ENCODE results near the gene ACACA.

The ACACA gene

DNA sequence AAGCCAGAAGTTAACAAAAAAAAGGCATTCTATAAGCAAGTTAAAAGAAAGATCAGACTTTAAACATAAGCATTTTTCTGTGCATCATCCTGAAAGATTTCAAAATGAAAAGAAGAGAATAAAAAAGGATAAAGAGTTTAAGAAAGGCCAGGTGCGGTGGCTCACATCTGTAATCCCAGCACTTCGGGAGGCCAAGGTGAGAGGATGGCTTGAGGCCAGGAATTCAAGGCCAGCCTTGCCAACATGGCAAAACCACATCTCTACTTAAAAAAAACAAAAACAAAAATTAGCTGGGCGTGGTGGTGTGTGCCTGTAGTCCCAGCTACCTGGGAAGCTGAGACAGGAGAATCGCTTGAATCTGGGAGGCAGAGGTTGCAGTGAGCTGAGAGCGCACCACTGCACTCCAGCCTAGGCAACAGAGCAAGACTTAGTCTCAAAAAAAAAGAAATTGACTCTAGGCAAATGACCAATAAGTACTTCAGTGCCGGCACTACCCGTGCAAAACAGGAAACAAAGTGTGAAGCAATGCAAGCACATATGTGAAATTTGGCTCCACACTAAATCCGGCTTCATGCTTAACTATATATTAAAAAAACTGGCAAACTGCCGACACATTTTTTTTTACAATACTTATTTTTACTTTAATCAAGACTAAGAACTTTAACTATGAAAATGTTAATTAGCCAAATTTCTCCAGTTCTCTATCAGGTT lies 114.1 kb downstream of the ACACA start:
- DNase-seq (ENCODE audit: low read depth in 2 of 2), result no peak

DNA sequence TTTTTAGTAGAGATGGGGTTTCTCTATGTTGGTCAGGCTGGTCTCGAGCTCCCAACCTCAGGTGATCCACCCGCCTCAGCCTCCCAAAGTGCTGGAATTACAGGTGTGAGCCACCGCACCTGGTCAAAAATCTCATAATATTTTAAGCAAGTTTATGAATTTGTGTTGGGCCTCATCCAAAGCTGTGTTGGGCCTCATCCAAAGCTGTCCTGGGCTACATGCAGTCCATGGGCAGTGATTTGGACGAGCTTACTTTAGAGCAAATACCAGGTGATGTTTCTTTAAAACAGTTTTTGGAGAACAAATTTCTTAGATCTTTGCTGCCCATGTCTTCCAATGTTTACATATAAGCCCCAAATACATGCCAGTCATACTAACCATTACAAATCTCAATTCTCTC lies 115.3 kb downstream of the ACACA start:
- DNase-seq (ENCODE audit: low read depth in 2 of 2), result no peak

DNA sequence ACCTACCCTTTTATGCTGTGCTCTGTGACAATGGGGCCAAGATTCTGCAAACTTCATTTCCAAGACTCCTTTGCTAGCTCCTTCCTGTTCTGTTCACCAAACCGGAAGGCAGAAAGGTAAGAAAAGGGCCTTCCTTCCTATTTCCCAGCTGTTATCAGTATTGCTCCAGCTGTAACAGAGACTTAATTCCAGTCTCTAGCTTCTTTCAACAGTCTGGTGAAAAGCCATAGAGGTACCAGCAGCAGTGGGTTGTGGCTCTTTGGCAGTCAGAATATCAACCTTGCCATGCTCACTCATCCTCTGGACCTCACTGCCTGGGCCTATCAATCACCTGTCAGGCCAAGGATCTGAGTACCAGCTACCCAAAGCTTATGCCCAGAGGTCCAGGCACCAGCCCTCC lies 120.2 kb downstream of the ACACA start:
- DNase-seq (ENCODE audit: low read depth in 2 of 2), result no peak

DNA sequence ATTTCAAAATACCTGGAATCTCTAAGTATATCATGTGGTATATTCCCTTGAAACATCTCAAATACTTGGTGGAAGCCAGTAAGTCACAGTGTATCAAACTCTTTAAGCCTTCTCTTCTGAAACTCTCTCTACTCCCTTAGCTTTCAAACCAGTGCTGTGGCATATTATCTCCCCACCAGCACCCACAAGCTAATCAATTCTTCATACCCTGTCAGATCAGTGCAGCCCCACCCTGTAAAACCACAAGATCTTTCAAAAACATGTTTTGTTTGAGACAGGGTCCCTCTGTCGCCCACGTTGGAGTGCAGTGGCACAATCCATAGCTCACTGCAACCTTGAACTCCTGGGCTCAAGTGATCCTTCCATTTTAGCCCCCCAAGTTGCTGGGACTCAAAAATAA lies 122.4 kb downstream of the ACACA start:
- no peak for DNase-seq (ENCODE audit: low read depth in 2 of 2)

DNA sequence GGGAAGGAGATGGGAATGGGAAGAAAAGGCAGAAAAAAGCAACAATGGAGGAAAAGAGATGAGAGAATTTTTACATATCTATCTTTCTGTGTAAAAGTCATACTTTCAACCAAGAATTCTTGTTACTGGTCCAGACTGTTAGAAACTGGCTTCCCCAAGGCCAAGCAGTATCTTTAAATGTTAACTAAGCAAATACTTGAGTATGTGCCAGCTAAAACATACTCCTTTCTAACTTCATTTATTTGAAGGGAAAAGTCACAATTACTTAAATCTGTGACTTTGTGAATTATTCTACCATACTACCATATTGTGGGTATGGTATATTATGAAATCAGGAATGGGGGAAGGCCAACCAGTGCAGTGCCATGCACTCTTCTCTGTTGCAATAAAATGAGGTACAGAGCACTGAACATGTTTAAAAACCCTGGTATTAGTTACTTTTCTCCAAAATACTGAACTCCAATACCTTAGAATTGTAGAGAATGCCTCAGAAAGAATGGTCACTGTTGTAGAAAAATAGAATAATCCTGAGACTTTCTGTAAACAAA lies 123.1 kb downstream of the ACACA start:
- DNase-seq (ENCODE audit: low read depth in 2 of 2), result no peak

DNA sequence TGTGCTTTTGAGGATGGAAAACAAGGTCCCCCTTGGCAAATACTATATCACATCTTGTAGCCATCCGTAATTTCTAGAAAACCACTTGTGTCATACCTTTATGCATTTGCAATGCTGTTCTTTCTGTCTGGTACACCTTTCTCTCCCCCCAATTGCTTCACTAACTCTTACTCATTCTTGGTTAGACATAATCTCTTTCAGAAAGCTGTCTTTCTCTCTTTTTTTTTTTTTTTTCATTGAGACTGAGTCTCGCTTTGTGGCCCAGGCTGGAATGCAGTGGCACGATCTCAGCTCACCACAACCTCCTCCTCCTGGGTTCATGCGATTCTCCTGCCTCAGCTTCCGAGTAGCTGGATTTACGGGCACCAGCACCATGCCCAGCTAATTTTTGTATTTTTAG lies 125.8 kb downstream of the ACACA start:
- no peak for DNase-seq (ENCODE audit: low read depth in 2 of 2)

DNA sequence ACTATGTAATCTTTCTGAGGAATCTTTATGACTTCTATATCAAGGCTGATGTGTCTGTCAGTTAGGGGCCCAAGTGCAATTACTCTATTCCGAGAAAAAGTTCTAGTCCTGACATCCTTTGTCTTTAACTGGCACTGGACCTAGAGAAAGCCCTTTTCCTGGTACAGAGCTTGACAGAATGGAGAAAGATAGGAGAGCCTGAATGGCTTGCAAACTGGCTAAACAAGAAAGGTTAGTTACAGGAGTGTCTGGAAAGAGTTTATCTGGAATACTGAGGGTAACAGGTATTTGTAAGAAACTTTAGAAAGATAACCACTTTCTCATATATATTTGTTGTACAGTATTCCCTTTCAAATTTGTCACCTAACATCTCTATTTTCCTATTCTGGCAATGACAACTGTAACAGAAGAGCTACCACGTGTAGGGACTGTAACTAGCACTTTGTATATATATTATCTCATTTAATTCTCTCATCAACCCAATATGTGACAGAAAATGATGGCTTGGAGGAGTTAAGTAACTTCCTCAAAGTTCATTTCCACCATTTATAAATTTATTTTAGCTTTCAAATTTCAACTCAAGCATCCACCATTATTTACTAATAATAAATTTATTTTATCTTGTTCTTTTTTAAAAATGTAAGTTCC lies 128.3 kb downstream of the ACACA start:
- DNase-seq (ENCODE audit: low read depth in 2 of 2), result no peak

DNA sequence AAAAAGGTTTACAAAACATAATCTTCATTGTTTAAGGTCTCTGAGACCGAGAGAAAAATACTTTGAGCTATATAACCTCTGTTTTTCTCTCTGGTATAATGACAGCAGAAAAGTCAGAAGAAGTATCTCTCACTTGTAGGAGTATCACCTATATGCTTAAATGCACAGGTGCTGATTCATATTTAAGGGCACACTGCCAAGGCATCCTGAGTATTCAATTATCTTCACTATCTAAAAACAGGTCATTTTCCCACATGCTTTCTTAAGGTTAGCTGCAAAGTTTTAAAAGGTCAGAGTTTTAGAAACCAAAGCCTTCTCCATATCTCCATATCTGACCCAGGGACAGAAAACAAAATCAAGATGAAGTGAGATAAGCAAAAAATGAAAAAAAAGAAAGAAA lies 130.2 kb downstream of the ACACA start:
- no peak for DNase-seq (ENCODE audit: low read depth in 2 of 2)

DNA sequence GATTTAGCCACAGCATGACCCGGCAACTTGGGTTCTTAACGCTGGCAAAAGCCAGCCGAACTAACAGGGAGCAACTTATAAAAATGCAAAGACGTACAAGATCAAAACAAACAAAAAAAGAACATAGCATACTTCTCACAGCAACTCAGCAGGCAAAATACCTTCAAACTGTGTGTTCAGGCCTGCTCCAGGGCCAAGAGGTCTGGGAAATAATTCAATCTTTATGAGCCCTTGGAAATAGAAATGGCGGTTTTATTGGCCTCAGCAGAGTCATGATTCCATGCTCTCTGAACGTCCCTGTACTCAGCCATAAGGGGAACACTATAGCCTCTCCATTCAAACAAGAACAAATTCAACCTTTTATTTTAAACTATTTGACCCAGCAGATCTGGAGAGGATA lies 132.2 kb downstream of the ACACA start:
- no peak for DNase-seq (ENCODE audit: low read depth in 2 of 2)

DNA sequence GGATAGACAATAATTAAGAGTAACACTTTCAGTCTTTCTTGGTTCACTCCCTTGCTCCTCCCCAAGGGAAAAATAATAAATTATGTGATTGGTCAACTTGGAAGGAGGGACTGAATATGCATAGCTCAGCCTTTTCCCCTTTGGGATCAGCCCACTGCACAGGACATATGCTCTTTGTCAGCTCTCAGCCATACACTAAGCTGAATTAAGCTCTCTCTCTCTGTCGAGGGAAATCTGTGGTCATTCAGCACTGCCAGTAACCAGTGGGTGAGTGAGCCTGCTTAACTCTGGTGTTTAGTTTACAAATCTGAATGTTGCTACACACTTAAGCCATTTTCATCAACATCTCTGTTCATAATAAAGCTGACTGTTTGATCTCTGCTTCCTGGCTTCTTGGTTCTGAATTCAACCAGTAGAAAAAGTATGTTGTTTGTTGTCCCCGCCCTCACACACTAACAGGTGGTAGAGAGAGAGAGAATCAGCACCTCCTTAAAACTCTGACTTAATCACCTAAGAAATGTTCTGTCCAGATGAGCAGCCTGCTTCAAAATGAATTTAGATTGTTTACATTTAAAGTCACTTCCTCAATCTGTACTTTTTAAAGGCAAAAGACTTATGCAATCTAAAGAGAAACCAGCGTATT lies 133.1 kb downstream of the ACACA start:
- DNase-seq (ENCODE audit: low read depth in 2 of 2), result no peak

DNA sequence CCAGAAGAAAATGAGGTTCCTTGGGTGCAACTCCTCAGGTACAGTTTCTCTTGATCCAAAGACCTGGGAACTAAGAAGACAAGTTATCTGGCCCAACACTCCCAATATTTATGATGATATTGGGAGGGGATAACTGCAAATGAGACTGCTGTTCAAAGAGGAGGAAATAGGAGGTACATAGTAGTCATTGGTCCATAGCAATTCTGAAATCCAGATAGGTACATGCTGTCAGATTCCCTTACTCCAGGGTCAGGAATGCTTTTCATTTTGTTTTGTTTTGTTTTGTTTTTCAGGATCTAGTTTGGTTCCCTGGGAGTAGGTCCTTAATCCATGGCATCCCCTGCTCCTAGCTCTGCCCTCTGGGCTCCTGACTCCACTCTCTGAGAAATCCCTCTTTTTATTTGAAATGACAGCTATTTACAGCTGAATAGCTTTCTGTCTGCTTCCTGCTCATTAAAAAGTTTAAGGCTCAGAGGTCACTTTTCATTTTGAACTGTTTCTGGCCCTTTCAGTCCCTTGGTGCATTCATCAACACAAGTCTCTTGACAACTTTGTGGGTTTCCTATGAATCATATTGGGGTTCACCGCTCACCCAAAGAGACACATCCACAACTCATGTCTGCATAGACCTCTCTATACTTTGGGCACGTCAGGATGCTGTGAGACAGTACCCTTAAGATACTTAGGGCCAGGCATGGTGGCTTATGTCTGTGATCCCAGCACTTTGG lies 141.0 kb downstream of the ACACA start:
- no peak for DNase-seq (ENCODE audit: low read depth in 2 of 2)

DNA sequence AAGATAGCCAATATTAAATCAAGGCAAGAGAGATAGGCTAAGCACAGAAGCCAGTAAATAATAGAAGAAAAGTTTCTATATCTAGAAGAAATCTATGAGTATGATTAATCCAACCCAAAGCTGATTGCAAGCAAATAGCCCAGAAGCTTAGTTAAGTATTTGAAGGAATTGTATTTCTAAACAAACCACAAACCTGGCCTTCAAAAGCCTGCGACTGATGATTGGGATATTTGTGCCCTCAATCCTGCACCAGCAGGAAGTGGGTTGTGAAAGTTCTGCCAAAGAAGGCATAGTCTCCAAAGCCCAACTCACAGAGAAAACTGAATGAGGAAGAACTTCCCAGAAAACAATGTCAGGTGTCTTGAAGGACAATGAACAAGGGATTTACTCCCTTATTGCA lies 145.3 kb downstream of the ACACA start:
- no peak for DNase-seq (ENCODE audit: low read depth in 2 of 2)

DNA sequence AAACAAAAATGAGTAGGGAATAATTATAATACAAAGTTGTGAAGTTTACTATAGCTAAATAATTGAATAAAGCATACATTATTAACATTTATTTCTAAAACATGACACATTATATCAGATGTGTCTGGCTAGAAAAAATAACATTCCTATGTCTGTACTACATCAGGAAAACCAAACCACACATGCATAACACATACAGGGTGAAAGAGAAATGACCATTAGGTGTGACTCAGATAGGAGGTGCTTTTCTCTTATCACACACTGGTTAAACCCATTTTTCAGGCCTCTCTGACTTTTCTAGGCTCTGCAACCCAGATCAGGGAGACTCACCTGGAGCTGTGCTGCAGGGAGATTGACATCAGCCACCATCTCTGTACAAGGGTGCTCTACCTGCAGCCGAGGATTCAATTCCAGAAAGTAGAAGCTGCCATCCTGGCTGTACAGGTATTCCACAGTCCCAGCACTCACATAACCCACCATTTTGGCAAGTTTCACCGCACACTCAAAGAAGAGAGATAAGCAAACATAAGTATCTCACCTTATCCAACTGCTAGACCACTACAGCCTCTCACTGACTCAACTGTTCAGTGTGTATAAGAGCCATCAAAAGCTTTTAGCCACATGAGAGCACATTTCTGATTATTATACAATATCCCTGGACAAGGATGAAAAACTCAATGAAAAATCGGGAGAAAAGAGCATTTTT lies 147.5 kb downstream of the ACACA start:
- DNase-seq (ENCODE audit: low read depth in 2 of 2), result no peak

DNA sequence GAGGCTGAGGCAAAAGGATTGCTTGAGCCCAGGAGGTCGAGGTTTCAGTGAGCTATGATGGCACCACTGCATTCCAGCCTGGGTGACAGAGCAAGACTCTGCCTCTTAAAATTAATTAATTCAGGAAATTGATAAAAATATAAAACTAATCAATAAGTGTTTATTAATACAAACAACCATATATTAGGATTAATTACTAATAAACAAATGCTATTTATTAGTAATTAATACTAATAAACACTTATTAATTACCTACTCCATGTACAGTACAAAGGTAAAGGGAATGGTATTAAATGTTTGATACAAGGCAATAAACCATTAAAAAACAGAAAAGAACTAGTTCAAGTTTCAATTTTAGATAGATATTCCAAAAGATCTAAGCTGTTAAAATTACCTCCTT lies 150.0 kb downstream of the ACACA start:
- DNase-seq (ENCODE audit: low read depth in 2 of 2), result no peak

DNA sequence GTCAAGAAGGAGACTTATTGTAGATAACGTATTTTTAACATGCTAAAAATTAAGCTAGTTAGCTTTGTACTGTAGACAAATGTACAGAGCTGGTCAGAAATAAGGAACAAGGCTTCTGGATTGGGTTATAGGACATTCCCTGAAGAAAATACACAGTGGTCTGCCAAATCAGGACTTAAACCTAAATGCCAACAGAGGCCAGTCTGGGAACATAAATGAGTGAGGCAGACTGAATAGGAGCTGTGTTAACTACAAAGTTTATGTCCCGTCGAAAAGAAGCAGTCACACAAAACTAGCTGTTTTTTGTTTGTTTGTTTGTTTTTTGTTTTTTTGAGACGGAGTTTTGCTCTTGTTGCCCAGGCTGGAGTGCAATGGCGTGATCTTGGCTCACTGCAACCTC lies 151.2 kb downstream of the ACACA start:
- no peak for DNase-seq (ENCODE audit: low read depth in 2 of 2)

DNA sequence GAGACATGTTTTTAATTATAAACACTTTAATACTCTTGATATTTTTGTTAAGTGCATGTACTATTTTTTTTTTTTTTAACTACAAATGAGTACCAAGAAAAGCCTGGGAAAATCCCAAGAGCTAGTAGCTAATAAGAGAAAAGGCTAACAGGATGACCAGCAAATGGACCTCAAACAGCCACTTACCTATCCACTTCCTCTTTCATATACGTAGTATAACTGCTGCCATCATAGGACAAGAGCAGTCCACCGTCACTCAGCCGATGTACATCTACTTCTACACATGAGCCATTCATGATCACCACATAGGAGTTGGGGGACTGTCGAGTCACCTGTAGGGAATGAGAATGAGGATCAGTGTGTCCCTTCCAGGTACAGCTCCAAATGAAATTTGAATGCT lies 158.8 kb downstream of the ACACA start:
- no peak for DNase-seq (ENCODE audit: low read depth in 2 of 2)

DNA sequence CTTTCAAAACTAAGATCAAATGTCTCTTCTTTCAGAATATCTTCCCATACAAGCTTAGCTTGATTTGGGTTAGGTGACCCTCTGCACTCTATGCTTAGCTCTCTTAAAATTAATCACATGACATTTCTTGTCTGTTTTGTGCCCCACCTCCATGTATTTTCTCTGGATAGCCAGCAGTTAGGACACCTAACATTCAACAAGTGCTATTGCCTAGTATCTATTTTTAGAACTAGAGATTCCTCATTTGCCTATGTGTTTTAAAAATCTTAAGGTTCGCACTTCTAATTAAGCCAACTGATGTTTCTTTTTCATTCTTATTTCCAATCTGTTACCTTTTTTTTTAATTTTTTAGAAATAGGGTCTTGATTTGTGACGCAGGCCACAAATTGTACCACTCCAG lies 160.6 kb downstream of the ACACA start:
- DNase-seq (ENCODE audit: low read depth in 2 of 2), result no peak

DNA sequence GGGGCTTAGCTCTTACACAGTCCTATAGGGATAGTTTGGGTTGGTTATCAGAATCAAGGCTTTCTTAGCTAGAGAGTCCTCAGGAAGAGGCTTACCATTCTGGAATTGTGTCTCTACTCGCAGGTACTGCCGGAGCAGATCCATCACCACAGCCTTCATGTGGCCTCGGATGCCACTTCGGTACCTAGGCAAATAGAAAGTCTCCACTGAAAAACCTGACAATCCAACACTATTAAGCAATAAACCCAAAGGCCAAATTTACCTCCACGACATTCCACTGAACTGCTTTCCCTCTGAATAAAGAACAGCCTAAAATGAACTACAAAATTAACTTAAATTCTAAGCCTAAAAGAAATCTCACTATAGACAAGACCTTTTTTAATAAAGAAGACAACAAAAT lies 166.3 kb downstream of the ACACA start:
- DNase-seq (ENCODE audit: low read depth in 2 of 2), result no peak

DNA sequence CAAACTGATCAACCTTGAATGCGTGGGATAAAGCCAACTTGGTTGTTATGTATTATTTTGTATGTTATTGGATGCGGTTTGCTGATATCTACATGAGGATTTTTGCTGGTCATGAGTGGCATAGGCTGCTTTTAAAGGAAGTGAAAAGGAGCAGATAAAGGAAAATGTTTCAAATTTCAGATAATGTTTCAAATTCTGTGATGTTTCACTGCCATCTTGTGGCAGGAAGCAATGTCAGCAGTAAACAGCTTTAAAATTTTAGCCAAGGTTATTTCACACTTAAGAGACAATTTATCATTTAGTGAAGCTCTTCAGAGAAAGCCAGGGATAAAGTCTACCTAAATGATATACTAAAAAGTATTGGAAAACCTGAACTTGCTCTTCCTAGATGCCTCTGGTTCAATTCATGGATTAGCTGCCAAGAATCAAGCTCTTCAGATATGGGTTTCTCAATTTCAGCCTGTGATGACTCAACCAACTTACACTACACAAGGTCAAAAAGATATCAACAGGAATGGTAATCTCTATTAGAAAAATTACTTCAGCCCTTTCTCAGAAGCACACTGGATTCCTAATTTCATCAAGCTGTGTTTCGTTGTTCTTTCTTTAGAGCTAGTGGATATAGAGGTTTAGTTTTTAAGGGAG lies 166.8 kb downstream of the ACACA start:
- no peak for DNase-seq (ENCODE audit: low read depth in 2 of 2)

DNA sequence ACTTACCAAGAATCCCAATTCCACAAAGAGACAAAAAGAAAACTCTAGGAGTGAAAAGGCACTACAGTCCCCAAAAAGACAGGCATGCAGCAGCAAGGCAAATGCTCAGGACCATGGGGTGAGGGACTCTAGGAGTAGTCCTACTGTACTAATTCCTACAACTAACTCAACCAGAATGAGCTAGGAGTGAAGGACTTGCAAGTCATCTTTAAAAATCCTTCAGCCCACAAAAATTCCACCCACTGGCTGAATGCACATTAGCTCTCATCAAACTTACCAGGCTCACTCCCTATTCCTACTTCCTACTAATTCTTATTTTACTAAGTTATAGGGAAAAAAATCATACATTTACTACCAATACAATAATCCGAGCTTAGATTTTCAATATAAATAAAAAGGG lies 172.5 kb downstream of the ACACA start:
- DNase-seq (ENCODE audit: low read depth in 2 of 2), result no peak

DNA sequence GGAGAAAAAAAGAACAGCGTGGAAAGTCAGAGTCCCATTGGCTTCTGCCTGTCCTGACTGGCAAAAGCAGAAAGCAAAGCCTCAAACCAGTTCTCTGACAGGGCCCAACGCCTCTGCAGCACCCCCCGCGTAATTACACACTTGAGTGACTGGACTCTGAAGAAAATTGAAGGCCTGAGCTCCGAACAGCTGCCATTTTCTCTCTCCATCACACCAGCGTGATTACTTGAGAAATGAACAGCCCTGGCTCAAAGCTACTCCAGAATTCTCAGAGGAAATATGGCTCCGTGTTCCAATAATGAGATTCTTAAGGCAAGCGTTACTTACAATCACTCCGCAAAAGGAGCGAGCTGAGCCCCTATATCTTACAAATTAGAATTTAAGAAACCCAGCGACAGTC lies 173.6 kb downstream of the ACACA start:
- no peak for DNase-seq (ENCODE audit: low read depth in 2 of 2)
